Spinal cord (tissue), 10 donors: Measurements from ENCODE around the gene EEPD1. TPM values are rescaled to one million over a fixed set of nuclear protein-coding genes. Genes with fewer than 3 reads are reported as not detected.
"Not testable (repeated sequence)": the region's sequence is repeated elsewhere in the genome, so short reads cannot be mapped to it uniquely, and the experiment has no call there.

Experiments used
- DNase-seq, 6 donors: peaks; one replicate each; pipeline versions ENCODE4 v3.0.0 to v3.0.0-alpha.2; 2013 to 2015; ENCODE audit warnings: low spot score in 6 of 6, low read depth in 4 of 6
- H3K27ac ChIP-seq: one replicate; pipeline ENCODE4 v1.5.1; 2013; ENCODE audit warnings: low read depth, low read length, control low read depth
- H3K27me3 ChIP-seq: one replicate; pipeline ENCODE4 v1.6.1; 2013; ENCODE audit warnings: low read length; ENCODE audit not compliant: control insufficient read depth, insufficient read depth
- H3K36me3 ChIP-seq: one replicate; pipeline ENCODE4 v1.6.1; 2013; ENCODE audit warnings: low read length; ENCODE audit not compliant: control insufficient read depth, insufficient read depth
- H3K4me1 ChIP-seq: one replicate; pipeline ENCODE4 v1.6.1; 2013; ENCODE audit warnings: low read length; ENCODE audit not compliant: control insufficient read depth, insufficient read depth
- H3K4me3 ChIP-seq: one replicate; pipeline ENCODE4 v1.5.1; 2013; ENCODE audit warnings: low read depth, low read length, control low read depth
- H3K9me3 ChIP-seq: one replicate; pipeline ENCODE4 v1.6.1; 2013; ENCODE audit warnings: low read length; ENCODE audit not compliant: control insufficient read depth, insufficient read depth
- WGBS: methylation state at CpG from one replicate; pipeline ENCODE4 v1.1.5; 2013; ENCODE audit warnings: missing lambda C conversion rate; ENCODE audit not compliant: insufficient coverage; 5-methylcytosine and 5-hydroxymethylcytosine counted together
- long read RNA-seq, 4 donors: transcript quantifications; one replicate each; lab custom pipeline, GENCODE V29; 2026
- polyA plus RNA-seq, 2 donors: library from polyadenylated mRNA; unstranded; fragments of 120-200 nt; gene quantifications; one replicate each; pipeline ENCODE4 v1.2.1, GENCODE V29; 2013; ENCODE audit not compliant: insufficient read length in 2 of 2
- total RNA-seq, 2 donors: library from RNA; depleted of rRNA in 1 of 2; stranded (reverse); fragments of 120-200 nt in 1 of 2; fragments of >200 nt in 1 of 2; gene quantifications; one replicate each; pipeline versions ENCODE4 v1.2.3 to v1.2.4, GENCODE V29; 2013 to 2014
- donor health status: healthy.

The EEPD1 gene
- total RNA-seq (10 to 100 TPM; 25.8 to 34.2 TPM), polyA plus RNA-seq (10 to 100 TPM; 49.5 to 55.8 TPM)
- long read RNA-seq, donor 1, full-length matches to known transcripts: 10 of 10 reads
- long read RNA-seq, donor 1, partial matches to known transcripts: 0 of 10 reads
- long read RNA-seq, donor 1, other reads (novel, unspliced or antisense): 0 of 10 reads
- long read RNA-seq, donor 2, full-length matches to known transcripts: 4 of 9 reads
- long read RNA-seq, donor 2, partial matches to known transcripts: 5 of 9 reads
- long read RNA-seq, donor 2, other reads (novel, unspliced or antisense): 0 of 9 reads
- long read RNA-seq, donor 3, full-length matches to known transcripts: 8 of 13 reads
- long read RNA-seq, donor 3, partial matches to known transcripts: 5 of 13 reads
- long read RNA-seq, donor 3, other reads (novel, unspliced or antisense): 0 of 13 reads
- long read RNA-seq, donor 4, full-length matches to known transcripts: 5 of 5 reads
- long read RNA-seq, donor 4, partial matches to known transcripts: 0 of 5 reads
- long read RNA-seq, donor 4, other reads (novel, unspliced or antisense): 0 of 5 reads

DNA sequence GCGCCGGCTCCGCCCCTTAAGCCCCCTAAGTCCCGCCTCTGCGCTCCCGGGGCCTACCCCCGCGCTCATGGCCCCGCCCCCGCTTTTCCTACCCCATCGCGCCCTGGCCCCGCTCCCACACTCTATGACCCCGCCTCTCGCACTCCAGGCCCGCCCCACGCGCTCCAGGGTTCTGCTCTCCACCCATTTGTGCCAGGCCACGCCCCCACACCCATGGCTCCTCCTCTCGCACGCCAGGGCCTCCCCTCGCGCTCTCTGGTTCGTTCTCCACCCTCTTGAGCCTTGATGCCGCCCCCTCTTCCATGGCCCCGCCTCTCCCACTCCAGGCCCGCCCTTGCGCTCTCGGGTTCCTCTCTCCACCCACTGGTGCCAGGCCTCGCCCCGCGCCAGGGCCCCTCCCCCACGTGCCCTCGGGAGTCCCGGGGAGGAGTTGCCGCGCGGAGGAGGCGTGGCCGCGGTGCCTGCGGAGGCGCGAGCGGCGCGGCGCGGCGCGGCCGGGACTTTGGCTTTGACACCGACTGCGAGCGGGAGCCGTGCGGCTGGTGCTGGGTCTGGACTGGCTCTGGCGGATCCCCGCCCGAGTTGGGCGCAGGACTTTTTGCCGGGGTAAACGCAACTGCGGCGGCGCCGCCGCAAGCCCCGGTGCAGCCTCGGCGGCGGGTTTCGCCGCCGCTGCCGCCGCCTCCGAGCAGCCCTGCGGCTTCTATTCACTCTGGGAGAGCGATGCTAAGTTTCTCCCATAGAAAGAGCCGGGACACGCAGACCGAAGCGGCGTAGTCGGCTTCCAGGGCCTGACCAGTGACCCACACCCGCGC, at the start of gene EEPD1:
Gene EEPD1 (plus strand): TSS at position 499 of the 815 bp plus-strand sequence. CDS start 1,071 bp downstream, outside the sequence.
- peaks cover 28% of the 10 kb centered on the region for H3K4me1 ChIP-seq
- peak within 1 kb of the TSS; percentile 69 for H3K4me3 ChIP-seq
- peak; percentile 90 to 99 (median 97) for DNase-seq
- under 1% methylated on average over 88 of the region's 88 CpGs for WGBS
- H3K27ac ChIP-seq: peak within 1 kb of the TSS; percentile 79
- no peaks in the 10 kb centered on the region for H3K27me3 ChIP-seq
- no peaks in the 10 kb centered on the region for H3K9me3 ChIP-seq
- peaks cover 10% of the 10 kb centered on the region for H3K36me3 ChIP-seq

DNA sequence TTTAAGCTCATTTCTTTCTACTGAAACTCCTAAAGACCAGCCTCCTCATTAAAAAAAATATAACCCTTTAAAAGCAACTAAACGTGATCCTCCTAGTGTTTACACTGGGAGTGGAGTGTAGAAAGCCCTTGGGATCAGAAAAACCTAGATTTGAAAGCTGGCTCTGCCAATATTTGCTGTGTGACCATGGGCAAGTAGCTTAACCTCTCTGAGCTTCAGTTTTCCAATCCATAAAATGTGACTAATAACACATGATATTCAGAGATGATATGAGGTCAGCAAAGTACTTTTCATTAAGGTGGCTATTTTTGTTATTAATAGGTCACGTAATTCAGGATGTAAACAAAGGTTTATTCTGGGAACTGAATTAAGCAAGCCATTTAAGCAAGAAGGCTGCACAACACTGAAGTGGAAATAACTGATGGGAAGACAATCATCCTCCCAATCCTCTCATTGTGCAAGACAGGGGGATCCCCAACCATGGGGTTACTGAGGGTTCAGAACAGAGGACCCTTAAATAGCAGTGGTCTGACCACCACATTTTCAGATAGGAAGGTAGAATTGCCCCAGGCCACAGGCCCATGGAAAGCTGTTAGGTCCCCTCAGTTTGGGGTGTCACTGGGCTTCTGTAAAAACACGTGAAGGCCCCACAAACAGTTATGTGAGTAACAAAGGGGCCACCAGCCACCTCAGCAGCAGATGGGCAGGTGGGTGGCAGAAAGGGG, 49.1 kb upstream of the EEPD1 start:
- Histone ChIP-seq H3K27ac (no peak overlapping the region), H3K36me3 (no peaks in the 10 kb centered on the region), H3K4me1 (no peaks in the 10 kb centered on the region), H3K4me3 (no peak overlapping the region), H3K9me3 (no peaks in the 10 kb centered on the region), H3K27me3 (no peaks in the 10 kb centered on the region)
- DNase-seq: no peak
- 64% methylated on average over 2 of the region's 3 CpGs for WGBS

DNA sequence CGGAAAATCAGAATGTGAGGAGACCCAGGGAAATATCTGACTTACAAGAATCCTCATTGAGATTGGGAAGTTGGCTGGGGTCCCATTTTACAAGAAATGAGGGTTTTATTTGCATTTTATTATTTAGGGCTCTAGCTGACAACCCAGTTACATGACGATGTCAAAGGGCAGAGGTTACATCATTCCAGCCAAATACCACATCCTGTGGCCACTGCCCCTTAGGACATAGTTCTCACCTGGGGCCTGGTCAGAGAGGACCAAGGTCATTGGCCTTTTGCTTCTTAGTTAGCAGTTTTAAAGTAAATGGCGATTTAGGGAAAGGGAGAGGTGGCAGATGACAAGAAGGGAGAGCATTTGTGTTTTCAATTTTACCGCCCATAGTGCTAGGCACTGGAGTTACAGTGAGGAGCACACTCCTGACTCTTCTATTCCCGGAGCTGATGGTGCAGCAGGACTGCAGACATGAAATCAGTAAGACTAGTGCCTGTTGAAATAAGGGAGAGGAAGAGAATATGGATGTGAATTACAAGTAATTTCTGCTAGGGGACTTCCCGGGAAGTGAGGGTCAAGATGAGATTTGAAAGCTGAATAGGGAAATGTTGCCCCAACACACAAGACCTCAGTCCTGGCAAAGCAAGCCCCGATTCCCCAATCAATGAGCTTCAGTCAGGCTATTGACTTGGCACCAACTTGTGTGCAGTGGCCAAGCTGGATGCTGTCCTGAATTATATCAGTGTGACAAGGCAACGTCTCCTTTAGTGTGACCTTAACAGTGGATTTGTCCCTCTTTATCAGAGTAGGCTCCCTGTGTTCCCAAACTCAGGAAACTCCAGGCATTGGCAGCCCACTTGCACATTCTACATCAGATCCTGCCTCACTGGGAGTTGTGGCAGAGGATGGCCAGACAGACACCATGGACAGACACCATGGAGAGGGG, 45.8 kb upstream of the EEPD1 start:
- 100% methylated on average over 2 of the region's 8 CpGs for WGBS
- not testable (repeated sequence) for H3K27me3 ChIP-seq, H3K9me3 ChIP-seq, H3K27ac ChIP-seq, DNase-seq, H3K36me3 ChIP-seq, H3K4me1 ChIP-seq, H3K4me3 ChIP-seq

DNA sequence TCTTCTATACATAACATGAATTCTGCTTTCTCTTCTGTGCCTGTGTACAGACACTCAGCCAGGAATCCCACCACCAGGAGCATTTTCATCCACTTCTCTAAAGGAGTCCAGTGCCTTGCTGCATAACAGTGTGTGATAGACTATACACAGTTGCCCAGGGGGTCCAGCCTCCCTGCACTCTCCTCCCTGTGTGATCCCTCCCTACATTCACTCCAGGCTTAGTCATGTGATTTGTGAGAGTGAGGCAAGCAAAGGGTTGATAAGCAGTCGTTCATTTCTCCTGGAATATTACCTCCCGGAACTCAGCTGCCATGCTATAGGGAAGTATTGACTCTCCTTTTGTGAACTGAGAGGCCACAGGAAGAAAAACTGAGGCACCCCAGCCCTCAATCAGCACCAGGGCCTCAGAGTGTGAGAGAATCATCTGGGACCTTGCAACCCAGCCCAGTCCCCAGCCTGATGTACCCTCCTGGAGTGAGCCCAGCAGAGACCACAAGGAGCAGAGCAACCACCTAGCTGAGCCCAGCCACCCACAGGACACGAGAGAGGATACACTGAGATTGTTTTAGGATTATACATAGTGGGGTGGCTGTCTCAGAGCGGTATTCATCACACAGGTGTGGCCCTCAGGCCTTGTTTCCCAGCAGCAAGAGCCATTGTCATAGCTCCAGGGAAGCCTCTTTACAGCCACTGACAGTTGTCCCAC, 45.0 kb upstream of the EEPD1 start:
- H3K36me3 ChIP-seq: no peaks in the 10 kb centered on the region
- WGBS: 93% methylated on average over 3 of the region's 4 CpGs
- H3K4me1 ChIP-seq: no peaks in the 10 kb centered on the region
- H3K27me3 ChIP-seq: no peaks in the 10 kb centered on the region
- DNase-seq: no peak
- no peak overlapping the region for H3K27ac ChIP-seq
- H3K4me3 ChIP-seq: no peak overlapping the region
- no peaks in the 10 kb centered on the region for H3K9me3 ChIP-seq

DNA sequence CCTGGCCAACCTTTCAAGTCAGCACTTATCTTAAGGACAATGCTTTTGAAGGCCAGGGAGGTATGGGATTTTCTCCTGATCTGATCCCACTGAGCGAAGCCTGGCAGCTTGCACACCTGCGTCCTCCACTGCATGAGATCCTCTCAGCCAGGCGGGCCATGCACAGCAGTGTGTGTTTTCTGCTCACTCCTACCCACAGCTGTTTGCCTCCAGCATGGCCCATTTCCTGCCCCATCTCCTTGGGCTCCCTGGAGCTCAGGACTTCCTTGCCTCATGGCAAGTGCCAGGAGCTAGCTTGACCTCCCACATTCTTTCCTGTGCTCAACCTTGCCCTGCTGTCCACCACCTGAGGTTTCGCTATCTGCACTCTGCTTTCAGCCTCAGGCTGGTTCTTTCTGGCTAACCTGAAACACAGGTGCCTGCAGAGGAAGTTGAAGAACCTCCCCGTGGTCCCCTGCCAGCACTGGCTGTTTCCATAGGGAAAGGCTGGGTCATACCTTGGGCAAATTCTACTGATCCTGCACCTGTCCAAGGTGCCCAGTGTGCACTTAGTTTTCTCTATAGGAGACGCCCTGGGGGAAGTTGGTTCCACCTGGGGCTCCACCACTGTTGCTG, 43.9 kb upstream of the EEPD1 start:
- Histone ChIP-seq H3K27me3 (no peaks in the 10 kb centered on the region), H3K27ac (no peak overlapping the region), H3K4me3 (no peak overlapping the region), H3K36me3 (no peaks in the 10 kb centered on the region), H3K4me1 (no peaks in the 10 kb centered on the region), H3K9me3 (no peaks in the 10 kb centered on the region)
- 89% methylated on average over 6 of the region's 6 CpGs for WGBS
- DNase-seq: no peak

DNA sequence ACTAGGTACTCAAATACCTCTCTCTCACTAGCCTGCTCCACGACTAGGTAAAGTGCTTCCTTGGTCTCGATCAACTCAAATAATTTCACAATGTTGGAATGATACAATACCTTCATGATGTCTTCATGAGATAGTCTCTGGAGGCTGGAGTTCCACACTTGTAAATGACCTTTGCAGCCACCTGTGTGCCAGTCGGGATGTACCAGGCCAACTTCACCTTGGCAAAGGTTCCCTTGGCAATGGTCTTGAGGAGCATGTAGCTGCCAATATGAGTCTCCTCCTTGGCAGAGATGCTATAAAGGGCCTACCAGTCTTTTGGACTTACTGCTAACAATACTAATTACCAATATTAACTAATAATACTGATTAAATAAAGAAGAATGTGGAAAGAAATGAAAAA, 42.5 kb upstream of the EEPD1 start:
- Histone ChIP-seq H3K4me3 (no peak overlapping the region), H3K27ac (no peak overlapping the region), H3K4me1 (peaks cover 2% of the 10 kb centered on the region), H3K36me3 (no peaks in the 10 kb centered on the region), H3K9me3 (no peaks in the 10 kb centered on the region), H3K27me3 (no peaks in the 10 kb centered on the region)
- 100% methylated on average over 2 of the region's 3 CpGs for WGBS
- no peak for DNase-seq

DNA sequence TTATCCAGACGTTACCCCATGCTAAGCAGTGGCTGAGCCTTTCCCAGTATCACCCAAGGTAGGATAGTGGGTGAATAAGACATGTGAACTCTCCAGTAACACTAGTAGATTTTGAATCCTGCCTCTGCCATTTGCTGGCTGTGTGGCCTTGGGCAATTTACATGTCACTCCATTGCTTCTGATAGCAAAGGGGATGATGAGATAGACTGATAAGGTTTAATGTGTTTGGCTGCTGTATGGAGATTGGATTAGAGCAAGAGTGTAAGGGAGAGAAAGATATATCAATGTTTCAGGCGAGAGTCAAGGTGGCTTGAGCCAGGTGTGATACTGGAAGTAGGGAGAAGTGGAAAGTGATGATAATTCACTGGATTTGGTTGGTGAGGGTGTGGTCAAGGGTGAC, 40.1 kb upstream of the EEPD1 start:
- Histone ChIP-seq H3K36me3 (no peaks in the 10 kb centered on the region), H3K4me3 (no peak overlapping the region), H3K27ac (no peak overlapping the region), H3K4me1 (peaks cover 7% of the 10 kb centered on the region), H3K27me3 (no peaks in the 10 kb centered on the region), H3K9me3 (no peaks in the 10 kb centered on the region)
- WGBS: 84% methylated on average over 2 of the region's 2 CpGs
- no peak for DNase-seq

DNA sequence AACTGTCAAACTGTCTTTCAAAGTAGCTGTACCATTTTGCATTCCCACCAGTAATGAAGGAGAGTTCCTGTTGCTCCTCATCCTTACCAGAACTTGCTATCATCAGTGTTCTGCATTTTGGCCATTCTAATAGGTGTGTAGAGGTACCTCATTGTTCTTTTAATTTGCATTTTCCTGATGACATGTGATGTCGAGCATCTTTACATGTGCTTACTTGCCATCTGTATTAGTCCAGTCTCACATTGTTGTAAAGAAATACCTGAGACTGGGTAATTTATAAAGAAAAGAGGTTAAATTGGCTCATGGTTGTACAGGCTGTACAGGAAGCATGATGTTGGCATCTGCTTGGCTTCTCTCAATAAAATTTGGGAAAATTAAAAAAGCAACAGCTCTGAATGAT, 38.7 kb upstream of the EEPD1 start:
- Histone ChIP-seq H3K36me3 (no peaks in the 10 kb centered on the region), H3K4me1 (peaks cover 7% of the 10 kb centered on the region), H3K27me3 (no peaks in the 10 kb centered on the region), H3K4me3 (no peak overlapping the region), H3K27ac (no peak overlapping the region), H3K9me3 (no peaks in the 10 kb centered on the region)
- WGBS: no CpG with 5 or more reads among the region's 1 CpG
- DNase-seq: no peak
